Measurements from ENCODE around the gene TMEM135.

Gene TMEM135

GRCh38 chr11:87116185-87116584, 78.5 kb downstream of the TMEM135 start:
- Histone ChIP-seq H3K9me3 (ENCODE audit: control insufficient read depth, insufficient read depth, low read length) (no peaks in the 10 kb centered on the region), H3K27me3 (ENCODE audit: control insufficient read depth, insufficient read depth, low read length) (no peaks in the 10 kb centered on the region), H3K27ac (ENCODE audit: low read depth, low read length) (no peak overlapping the region), H3K4me3 (ENCODE audit: low read depth, low read length) (no peak overlapping the region), H3K36me3 (ENCODE audit: control insufficient read depth, insufficient read depth, low read length) (no peaks in the 10 kb centered on the region), H3K9ac (ENCODE audit: low read depth, low read length) (no peak overlapping the region), H3K4me1 (ENCODE audit: control insufficient read depth, insufficient read depth, low read length) (no peaks in the 10 kb centered on the region)

- Histone ChIP-seq H3K4me3 (ENCODE audit: low read depth, low read length) (no peak overlapping the region), H3K27ac (ENCODE audit: low read depth, low read length) (no peak overlapping the region), H3K9me3 (ENCODE audit: control insufficient read depth, insufficient read depth, low read length) (no peaks in the 10 kb centered on the region), H3K9ac (ENCODE audit: low read depth, low read length) (no peak overlapping the region), H3K36me3 (ENCODE audit: control insufficient read depth, insufficient read depth, low read length) (no peaks in the 10 kb centered on the region), H3K4me1 (ENCODE audit: control insufficient read depth, insufficient read depth, low read length) (no peaks in the 10 kb centered on the region), H3K27me3 (ENCODE audit: control insufficient read depth, insufficient read depth, low read length) (no peaks in the 10 kb centered on the region)
These were observed 83.2 kb downstream of the TMEM135 start for GRCh38 chr11:87120937-87121336.

GRCh38 chr11:87122852-87123251, 85.1 kb downstream of the TMEM135 start:
- H3K36me3 ChIP-seq (ENCODE audit: control insufficient read depth, insufficient read depth, low read length), result no peaks in the 10 kb centered on the region

GRCh38 chr11:87125257-87125656, 87.5 kb downstream of the TMEM135 start:
- Histone ChIP-seq H3K27ac (ENCODE audit: low read depth, low read length) (no peak overlapping the region), H3K27me3 (ENCODE audit: control insufficient read depth, insufficient read depth, low read length) (no peaks in the 10 kb centered on the region), H3K4me1 (ENCODE audit: control insufficient read depth, insufficient read depth, low read length) (no peaks in the 10 kb centered on the region)

More at GRCh38 chr11:87122852-87123251, 85.1 kb downstream of the TMEM135 start:
- no peak overlapping the region for H3K4me3 ChIP-seq (ENCODE audit: low read depth, low read length)
- H3K4me1 ChIP-seq (ENCODE audit: control insufficient read depth, insufficient read depth, low read length), result no peaks in the 10 kb centered on the region
- no peak overlapping the region for H3K9ac ChIP-seq (ENCODE audit: low read depth, low read length)
- H3K27ac ChIP-seq (ENCODE audit: low read depth, low read length), result no peak overlapping the region
- no peaks in the 10 kb centered on the region for H3K27me3 ChIP-seq (ENCODE audit: control insufficient read depth, insufficient read depth, low read length)
- no peaks in the 10 kb centered on the region for H3K9me3 ChIP-seq (ENCODE audit: control insufficient read depth, insufficient read depth, low read length)

GRCh38 chr11:87127101-87127500, 89.4 kb downstream of the TMEM135 start:
- Histone ChIP-seq H3K4me1 (ENCODE audit: control insufficient read depth, insufficient read depth, low read length) (no peaks in the 10 kb centered on the region), H3K4me3 (ENCODE audit: low read depth, low read length) (no peak overlapping the region), H3K27ac (ENCODE audit: low read depth, low read length) (no peak overlapping the region), H3K36me3 (ENCODE audit: control insufficient read depth, insufficient read depth, low read length) (no peaks in the 10 kb centered on the region), H3K9me3 (ENCODE audit: control insufficient read depth, insufficient read depth, low read length) (no peaks in the 10 kb centered on the region), H3K27me3 (ENCODE audit: control insufficient read depth, insufficient read depth, low read length) (no peaks in the 10 kb centered on the region), H3K9ac (ENCODE audit: low read depth, low read length) (no peak overlapping the region)

More at GRCh38 chr11:87125257-87125656, 87.5 kb downstream of the TMEM135 start:
- Histone ChIP-seq H3K9ac (ENCODE audit: low read depth, low read length) (no peak overlapping the region), H3K9me3 (ENCODE audit: control insufficient read depth, insufficient read depth, low read length) (no peaks in the 10 kb centered on the region), H3K36me3 (ENCODE audit: control insufficient read depth, insufficient read depth, low read length) (no peaks in the 10 kb centered on the region), H3K4me3 (ENCODE audit: low read depth, low read length) (no peak overlapping the region)

GRCh38 chr11:87128372-87128771, 90.6 kb downstream of the TMEM135 start:
- H3K27me3 ChIP-seq (ENCODE audit: control insufficient read depth, insufficient read depth, low read length), result no peaks in the 10 kb centered on the region
- no peak overlapping the region for H3K27ac ChIP-seq (ENCODE audit: low read depth, low read length)
- no peaks in the 10 kb centered on the region for H3K36me3 ChIP-seq (ENCODE audit: control insufficient read depth, insufficient read depth, low read length)
- H3K4me1 ChIP-seq (ENCODE audit: control insufficient read depth, insufficient read depth, low read length), result no peaks in the 10 kb centered on the region
- no peak overlapping the region for H3K9ac ChIP-seq (ENCODE audit: low read depth, low read length)
- H3K9me3 ChIP-seq (ENCODE audit: control insufficient read depth, insufficient read depth, low read length), result no peaks in the 10 kb centered on the region
- H3K4me3 ChIP-seq (ENCODE audit: low read depth, low read length), result no peak overlapping the region

GRCh38 chr11:87134524-87135106, 96.9 kb downstream of the TMEM135 start:
- H3K27me3 ChIP-seq (ENCODE audit: control insufficient read depth, insufficient read depth, low read length), result no peaks in the 10 kb centered on the region
- no peaks in the 10 kb centered on the region for H3K36me3 ChIP-seq (ENCODE audit: control insufficient read depth, insufficient read depth, low read length)
- H3K4me1 ChIP-seq (ENCODE audit: control insufficient read depth, insufficient read depth, low read length), result no peaks in the 10 kb centered on the region
- H3K4me3 ChIP-seq (ENCODE audit: low read depth, low read length), result no peak overlapping the region
- H3K9me3 ChIP-seq (ENCODE audit: control insufficient read depth, insufficient read depth, low read length), result peaks cover 6% of the 10 kb centered on the region; the same call in 1 of the 2 replicates
- no peak overlapping the region for H3K27ac ChIP-seq (ENCODE audit: low read depth, low read length)
- no peak overlapping the region for H3K9ac ChIP-seq (ENCODE audit: low read depth, low read length)

GRCh38 chr11:87136236-87136635, 98.5 kb downstream of the TMEM135 start:
- Histone ChIP-seq H3K9me3 (ENCODE audit: control insufficient read depth, insufficient read depth, low read length) (peaks cover 7% of the 10 kb centered on the region; the same call in 1 of the 2 replicates), H3K4me3 (ENCODE audit: low read depth, low read length) (no peak overlapping the region), H3K36me3 (ENCODE audit: control insufficient read depth, insufficient read depth, low read length) (no peaks in the 10 kb centered on the region), H3K27me3 (ENCODE audit: control insufficient read depth, insufficient read depth, low read length) (no peaks in the 10 kb centered on the region), H3K27ac (ENCODE audit: low read depth, low read length) (no peak overlapping the region), H3K4me1 (ENCODE audit: control insufficient read depth, insufficient read depth, low read length) (no peaks in the 10 kb centered on the region), H3K9ac (ENCODE audit: low read depth, low read length) (no peak overlapping the region)

- H3K4me3 ChIP-seq (ENCODE audit: low read depth, low read length), result no peak overlapping the region
- H3K4me1 ChIP-seq (ENCODE audit: control insufficient read depth, insufficient read depth, low read length), result 0 out of 2 replicates have a peak, but pooled peaks cover 3% of the 10 kb centered on the region
- H3K9me3 ChIP-seq (ENCODE audit: control insufficient read depth, insufficient read depth, low read length), result peaks cover 7% of the 10 kb centered on the region; the same call in 1 of the 2 replicates
- H3K27ac ChIP-seq (ENCODE audit: low read depth, low read length), result no peak overlapping the region
- H3K9ac ChIP-seq (ENCODE audit: low read depth, low read length), result no peak overlapping the region
- H3K36me3 ChIP-seq (ENCODE audit: control insufficient read depth, insufficient read depth, low read length), result no peaks in the 10 kb centered on the region
- H3K27me3 ChIP-seq (ENCODE audit: control insufficient read depth, insufficient read depth, low read length), result no peaks in the 10 kb centered on the region
These were observed 100.0 kb downstream of the TMEM135 start for GRCh38 chr11:87137711-87138110.

- Histone ChIP-seq H3K36me3 (ENCODE audit: control insufficient read depth, insufficient read depth, low read length) (no peaks in the 10 kb centered on the region), H3K9me3 (ENCODE audit: control insufficient read depth, insufficient read depth, low read length) (peaks cover 7% of the 10 kb centered on the region; the same call in 1 of the 2 replicates), H3K9ac (ENCODE audit: low read depth, low read length) (no peak overlapping the region), H3K4me3 (ENCODE audit: low read depth, low read length) (no peak overlapping the region), H3K4me1 (ENCODE audit: control insufficient read depth, insufficient read depth, low read length) (peaks cover 7% of the 10 kb centered on the region), H3K27me3 (ENCODE audit: control insufficient read depth, insufficient read depth, low read length) (no peaks in the 10 kb centered on the region), H3K27ac (ENCODE audit: low read depth, low read length) (no peak overlapping the region)
These were observed 101.7 kb downstream of the TMEM135 start for GRCh38 chr11:87139475-87139874.

- no peak overlapping the region for H3K4me3 ChIP-seq (ENCODE audit: low read depth, low read length)
- no peaks in the 10 kb centered on the region for H3K36me3 ChIP-seq (ENCODE audit: control insufficient read depth, insufficient read depth, low read length)
- H3K27ac ChIP-seq (ENCODE audit: low read depth, low read length), result no peak overlapping the region
- H3K27me3 ChIP-seq (ENCODE audit: control insufficient read depth, insufficient read depth, low read length), result no peaks in the 10 kb centered on the region
- H3K9me3 ChIP-seq (ENCODE audit: control insufficient read depth, insufficient read depth, low read length), result peaks cover 7% of the 10 kb centered on the region; the same call in 1 of the 2 replicates
- no peak overlapping the region for H3K9ac ChIP-seq (ENCODE audit: low read depth, low read length)
- peaks cover 7% of the 10 kb centered on the region for H3K4me1 ChIP-seq (ENCODE audit: control insufficient read depth, insufficient read depth, low read length)
These were observed 103.6 kb downstream of the TMEM135 start for GRCh38 chr11:87141322-87141721.
